Skeletal muscle satellite cell (primary cell): ENCODE results near the gene ALKBH8.
"Not testable (repeated sequence)": the region's sequence is repeated elsewhere in the genome, so short reads cannot be mapped to it uniquely, and the experiment has no call there.

Source experiments
- H3K27me3 ChIP-seq: 2 replicates; pipeline ENCODE4 v1.7.0; 2013; ENCODE audit warnings: low read length; ENCODE audit not compliant: control insufficient read depth, insufficient read depth
- H3K36me3 ChIP-seq: 2 replicates; pipeline ENCODE4 v1.7.0; 2013; ENCODE audit warnings: mild to moderate bottlenecking, control low read depth, low read length; ENCODE audit not compliant: insufficient read depth
- H3K4me1 ChIP-seq: 2 replicates; pipeline ENCODE4 v1.7.0; 2013; ENCODE audit warnings: low read length; ENCODE audit not compliant: control insufficient read depth, insufficient read depth
- H3K4me2 ChIP-seq: 2 replicates; pipeline ENCODE4 v1.7.0; 2013; ENCODE audit warnings: mild to moderate bottlenecking, low read length
- H3K4me3 ChIP-seq: 2 replicates; pipeline ENCODE4 v1.7.0; 2013; ENCODE audit warnings: low read length
- H3K9ac ChIP-seq: 2 replicates; pipeline ENCODE4 v1.7.0; 2013; ENCODE audit warnings: mild to moderate bottlenecking, low read depth, low read length, moderate library complexity
- H3K9me3 ChIP-seq: replicated peaks from 2 replicates; pipeline ENCODE4 v1.7.0; 2013; ENCODE audit warnings: mild to moderate bottlenecking, control low read depth, low read length

ALKBH8 gene

DNA sequence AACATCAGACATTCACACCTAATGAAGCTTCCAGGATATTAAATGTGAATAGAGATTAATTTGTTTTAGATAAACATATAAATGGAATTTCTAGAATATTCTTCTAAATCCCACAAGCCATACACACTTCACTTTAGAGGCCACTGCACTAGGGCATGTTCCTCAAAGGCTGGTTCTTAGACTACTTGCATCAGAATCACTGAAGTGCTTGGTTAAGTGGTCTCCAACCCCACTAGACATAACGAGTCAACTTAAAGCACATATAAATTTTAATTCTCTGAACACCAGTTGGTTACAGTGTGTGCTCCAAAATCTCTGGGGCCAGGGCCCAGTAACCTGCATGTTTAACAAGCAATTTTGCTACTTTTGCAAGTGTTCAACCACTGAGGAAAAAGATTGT is 7.9 kb upstream of the ALKBH8 start:
- H3K4me2 ChIP-seq = no peak overlapping the region
- no peaks in the 10 kb centered on the region for H3K27me3 ChIP-seq
- H3K4me3 ChIP-seq = no peak overlapping the region
- no peak overlapping the region for H3K9ac ChIP-seq
- H3K36me3 ChIP-seq = no peaks in the 10 kb centered on the region
- no peaks in the 10 kb centered on the region for H3K9me3 ChIP-seq
- H3K4me1 ChIP-seq = no peaks in the 10 kb centered on the region

DNA sequence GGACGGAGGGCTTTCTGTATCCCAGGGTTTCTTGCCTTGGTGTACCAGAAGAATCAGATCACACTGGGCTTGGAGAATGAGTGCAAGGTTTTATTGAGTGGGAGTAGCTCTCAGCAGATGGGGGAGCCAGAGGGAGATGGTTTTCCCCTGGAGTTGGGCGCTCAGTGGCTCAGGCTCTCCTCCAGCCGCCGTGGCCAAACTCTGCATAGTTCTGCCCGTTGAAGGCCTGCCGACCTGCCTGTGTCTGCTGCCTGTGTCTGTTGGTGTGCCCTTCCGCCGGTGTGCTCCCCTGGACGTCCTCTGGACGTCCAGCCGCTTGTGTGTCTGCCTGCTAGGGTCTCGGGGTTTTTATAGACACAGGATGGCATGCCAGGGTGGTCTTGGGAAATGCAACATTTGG is 4.5 kb upstream of the ALKBH8 start:
- peaks cover 7% of the 10 kb centered on the region for H3K4me1 ChIP-seq
- no peaks in the 10 kb centered on the region for H3K36me3 ChIP-seq
- H3K27me3 ChIP-seq = no peaks in the 10 kb centered on the region
- H3K9ac ChIP-seq = no peak overlapping the region
- H3K4me2 ChIP-seq = no peak overlapping the region
- H3K4me3 ChIP-seq = no peak overlapping the region
- no peaks in the 10 kb centered on the region for H3K9me3 ChIP-seq

DNA sequence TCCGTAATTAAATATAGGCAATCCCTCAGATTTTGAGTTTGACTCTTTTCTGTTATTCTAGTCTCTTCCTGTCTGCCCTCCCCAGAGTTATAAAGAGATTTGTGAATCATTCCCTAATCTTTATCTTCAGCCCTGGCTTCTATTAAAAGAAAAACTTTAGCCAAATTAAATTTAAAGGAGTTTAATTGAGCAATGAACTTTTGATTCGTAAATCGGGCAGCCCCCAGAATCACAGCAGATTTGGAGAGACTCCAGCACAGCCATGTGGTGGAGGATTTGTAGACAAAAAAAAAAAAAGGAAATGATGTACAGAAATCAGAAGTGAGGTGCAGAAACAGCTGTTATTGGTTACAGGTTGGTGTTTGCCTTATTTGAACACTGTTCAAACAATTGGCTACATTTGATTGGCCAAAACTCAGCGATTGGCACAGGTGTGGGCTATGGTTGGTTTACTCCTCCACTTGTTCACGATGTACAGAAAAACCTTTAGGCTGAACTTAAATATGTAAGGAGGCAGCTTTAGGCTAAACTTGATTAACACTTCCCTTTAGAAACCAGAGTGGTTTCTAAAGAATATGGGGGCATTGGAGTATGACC is 2.3 kb upstream of the ALKBH8 start:
- H3K4me3 ChIP-seq = no peak overlapping the region
- H3K4me1 ChIP-seq = peaks cover 27% of the 10 kb centered on the region
- no peaks in the 10 kb centered on the region for H3K27me3 ChIP-seq
- H3K9ac ChIP-seq = no peak overlapping the region
- no peaks in the 10 kb centered on the region for H3K36me3 ChIP-seq
- no peaks in the 10 kb centered on the region for H3K9me3 ChIP-seq
- no peak overlapping the region for H3K4me2 ChIP-seq

DNA sequence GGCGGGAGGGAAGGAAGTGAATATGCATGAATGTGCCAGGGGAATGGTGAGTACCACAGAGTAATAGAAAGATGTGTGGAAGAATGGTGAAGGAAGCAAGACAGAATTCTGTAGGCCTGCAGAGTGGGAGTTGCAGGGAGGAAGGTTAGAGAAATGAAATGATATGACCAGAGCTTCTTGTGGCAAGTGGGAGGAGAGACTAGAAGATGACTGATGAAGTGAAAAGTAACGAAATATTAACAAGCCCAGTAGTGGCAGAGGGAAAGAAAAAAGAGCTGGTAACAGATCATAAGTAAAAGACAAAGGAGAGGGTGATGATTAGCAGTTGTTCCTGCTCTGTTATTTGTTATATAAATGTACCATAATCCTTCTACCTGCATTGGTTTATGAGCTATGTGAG is 1.0 kb upstream of the ALKBH8 start:
- no peaks in the 10 kb centered on the region for H3K27me3 ChIP-seq
- H3K4me1 ChIP-seq = peaks cover 40% of the 10 kb centered on the region
- no peaks in the 10 kb centered on the region for H3K9me3 ChIP-seq
- H3K9ac ChIP-seq = no peak overlapping the region
- no peak overlapping the region for H3K4me2 ChIP-seq
- no peak overlapping the region for H3K4me3 ChIP-seq
- H3K36me3 ChIP-seq = no peaks in the 10 kb centered on the region

DNA sequence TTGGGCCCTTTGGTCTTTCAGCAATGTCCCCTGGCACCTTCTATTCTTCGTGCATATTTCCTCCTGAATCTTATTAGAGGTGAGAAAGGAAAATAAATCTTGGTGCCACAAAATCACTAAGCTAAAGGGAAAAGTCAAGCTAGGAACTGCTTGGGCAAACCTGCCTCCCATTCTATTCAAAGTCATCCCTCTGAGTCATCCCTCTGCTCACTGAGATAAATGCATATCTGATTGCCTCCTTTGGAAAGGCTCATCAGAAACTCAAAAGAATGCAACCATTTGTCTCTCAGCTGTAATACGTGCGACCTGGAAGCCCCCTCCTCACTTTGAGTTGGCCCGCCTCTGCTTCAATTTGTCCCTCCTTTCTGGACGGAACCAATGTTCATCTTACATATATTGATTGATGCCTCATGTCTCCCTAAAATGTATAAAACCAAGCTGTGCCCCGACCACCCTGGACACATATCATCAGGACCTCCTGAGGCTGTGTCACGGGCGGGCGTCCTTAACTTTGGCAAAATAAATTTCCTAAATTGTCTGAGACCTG is 493 bp upstream of the ALKBH8 start:
- not testable (repeated sequence) for H3K9me3 ChIP-seq, H3K36me3 ChIP-seq, H3K27me3 ChIP-seq
- Histone ChIP-seq H3K4me2 (peak overlapping the region; percentile 85), H3K4me3 (peak overlapping the region; percentile 97), H3K9ac (peak overlapping the region; percentile 87), H3K4me1 (peaks cover 45% of the 10 kb centered on the region)

DNA sequence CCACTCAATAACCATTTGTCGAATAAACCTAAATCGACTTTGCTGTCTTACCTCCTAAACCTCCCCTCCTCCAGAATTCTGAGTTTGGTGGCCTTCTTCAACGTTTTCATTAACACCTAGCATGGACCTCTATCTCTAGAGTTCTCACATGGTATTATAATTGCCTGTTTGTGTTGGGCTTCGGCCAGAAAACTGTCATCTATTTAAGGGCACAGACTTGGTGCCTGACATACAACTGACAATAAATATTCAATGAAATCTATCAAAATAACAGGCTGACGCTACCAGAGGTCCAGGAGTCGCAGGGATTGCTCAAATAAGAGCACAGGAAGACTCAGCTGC is 687 bp downstream of the ALKBH8 start:
- peak overlapping the region; percentile 85 for H3K4me2 ChIP-seq
- H3K9ac ChIP-seq = peak overlapping the region; percentile 87
- no peaks in the 10 kb centered on the region for H3K36me3 ChIP-seq
- peaks cover 47% of the 10 kb centered on the region for H3K4me1 ChIP-seq
- H3K27me3 ChIP-seq = no peaks in the 10 kb centered on the region
- H3K9me3 ChIP-seq = no peaks in the 10 kb centered on the region
- peak overlapping the region; percentile 97 for H3K4me3 ChIP-seq

DNA sequence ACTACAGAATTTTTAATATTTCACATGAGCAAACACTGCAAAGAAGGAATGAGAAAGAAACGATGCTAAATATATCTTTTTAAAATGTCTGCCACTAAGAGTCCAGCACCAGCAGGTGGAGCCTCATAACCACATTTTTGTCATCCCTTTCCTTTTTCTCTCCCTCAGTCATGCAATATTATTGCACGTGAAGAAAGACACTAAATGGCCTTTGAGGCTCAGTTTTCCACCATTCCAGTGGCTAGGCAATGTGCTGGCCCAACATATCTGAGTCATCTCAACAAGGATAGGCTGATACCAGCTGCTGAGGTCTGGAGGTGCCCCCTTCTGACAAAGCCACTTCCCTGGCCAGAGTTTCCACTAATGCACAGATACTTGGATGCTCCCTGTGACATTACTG is 1.8 kb downstream of the ALKBH8 start:
- Histone ChIP-seq H3K27me3 (no peaks in the 10 kb centered on the region), H3K36me3 (no peaks in the 10 kb centered on the region), H3K4me2 (peak overlapping the region; percentile 85), H3K4me1 (peaks cover 47% of the 10 kb centered on the region), H3K4me3 (peak overlapping the region; percentile 41), H3K9ac (peak overlapping the region; percentile 62), H3K9me3 (no peaks in the 10 kb centered on the region)

DNA sequence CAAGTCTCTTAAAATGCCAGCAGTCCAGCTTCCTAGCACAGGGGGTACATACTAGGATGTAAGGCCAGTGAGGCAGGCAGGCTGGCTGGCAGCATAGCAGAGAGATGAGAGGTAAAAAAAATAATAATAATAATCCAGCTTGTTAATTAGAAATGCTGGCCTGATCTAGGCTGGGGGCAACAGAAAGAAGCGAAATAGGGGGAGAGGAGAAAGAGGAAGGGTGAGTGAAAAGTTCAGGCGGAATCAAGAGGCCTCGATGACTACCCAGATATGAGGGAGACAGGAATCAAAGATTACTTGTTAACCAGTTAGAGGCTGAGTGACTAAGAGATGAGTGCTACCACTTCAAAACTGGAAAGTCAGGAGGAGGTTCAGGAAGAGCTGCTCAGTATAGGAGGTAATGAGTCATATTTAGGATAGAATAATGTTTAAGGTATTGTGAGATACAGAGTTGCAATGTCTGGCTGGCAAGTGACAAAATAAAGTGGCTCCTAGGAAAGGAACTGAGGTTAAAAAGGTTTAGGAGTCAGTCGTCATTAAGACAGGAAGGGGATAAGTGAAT is 2.8 kb downstream of the ALKBH8 start:
- Histone ChIP-seq H3K9me3 (no peaks in the 10 kb centered on the region), H3K9ac (peak overlapping the region; percentile 62)

DNA sequence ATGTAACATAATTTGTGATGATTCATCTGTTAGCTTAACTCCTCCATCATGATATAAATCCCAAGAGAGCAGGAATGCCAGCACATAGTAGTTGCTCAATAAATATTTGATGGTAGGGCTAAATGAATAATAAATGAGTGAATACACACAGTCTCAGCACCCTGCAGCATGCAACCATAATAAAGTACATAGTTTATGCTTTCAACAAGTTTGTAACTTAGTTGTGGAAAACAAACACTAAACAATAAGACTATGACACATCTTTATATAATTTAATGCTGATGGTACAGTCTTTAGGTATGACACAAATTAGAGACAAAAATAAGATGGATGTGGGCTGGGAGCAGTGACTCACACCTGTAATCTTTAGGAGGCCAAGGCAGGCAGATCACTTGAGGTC is 3.8 kb downstream of the ALKBH8 start:
- H3K9ac ChIP-seq = no peak overlapping the region
- H3K36me3 ChIP-seq = no peaks in the 10 kb centered on the region
- H3K27me3 ChIP-seq = no peaks in the 10 kb centered on the region
- H3K9me3 ChIP-seq = no peaks in the 10 kb centered on the region
- no peak overlapping the region for H3K4me2 ChIP-seq
- H3K4me3 ChIP-seq = no peak overlapping the region
- peaks cover 47% of the 10 kb centered on the region for H3K4me1 ChIP-seq

More for the DNA sequence above, 2.8 kb downstream of the ALKBH8 start:
- Histone ChIP-seq H3K4me1 (peaks cover 47% of the 10 kb centered on the region), H3K4me2 (peak overlapping the region; percentile 85), H3K27me3 (no peaks in the 10 kb centered on the region), H3K36me3 (no peaks in the 10 kb centered on the region), H3K4me3 (no peak overlapping the region)

DNA sequence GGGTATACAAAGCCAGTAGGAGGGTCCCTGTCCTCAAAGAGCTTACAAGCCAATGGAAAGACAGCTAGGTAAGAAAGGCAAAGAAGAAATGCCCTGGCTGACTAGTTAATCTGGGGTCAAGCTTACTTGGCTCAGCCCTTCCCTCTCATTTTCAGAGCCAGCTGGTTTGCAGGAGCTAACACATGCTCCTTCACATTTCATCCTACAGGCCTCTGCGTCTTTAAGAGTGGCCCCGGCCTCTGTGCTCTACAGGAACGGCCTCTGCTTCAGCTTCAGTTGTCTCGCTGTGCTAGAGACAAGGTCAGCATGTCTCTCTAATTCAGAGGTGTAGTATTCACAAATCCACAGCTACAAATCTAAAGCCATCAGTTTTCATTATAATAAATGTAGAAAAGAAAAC is 15.2 kb downstream of the ALKBH8 start:
- Histone ChIP-seq H3K9me3 (no peaks in the 10 kb centered on the region), H3K36me3 (peaks cover 12% of the 10 kb centered on the region), H3K9ac (no peak overlapping the region), H3K4me1 (peaks cover 5% of the 10 kb centered on the region), H3K4me3 (no peak overlapping the region), H3K4me2 (no peak overlapping the region), H3K27me3 (no peaks in the 10 kb centered on the region)

DNA sequence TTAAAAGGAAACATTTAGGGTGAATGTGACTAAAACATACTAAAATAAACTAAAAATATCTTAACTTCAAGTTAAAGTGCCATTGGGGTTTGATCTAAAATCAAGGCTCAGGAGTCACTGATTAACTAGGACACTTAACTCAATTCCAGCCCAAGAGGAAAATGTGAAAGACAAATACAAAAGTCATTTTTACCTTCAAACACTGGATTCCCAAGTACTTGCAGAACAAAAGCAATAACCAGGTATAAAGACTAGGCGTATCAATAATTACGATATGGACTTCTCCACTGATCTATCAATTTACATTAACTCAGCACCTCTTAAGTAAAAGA is 15.6 kb downstream of the ALKBH8 start:
- Histone ChIP-seq H3K9ac (no peak overlapping the region), H3K4me1 (peaks cover 9% of the 10 kb centered on the region), H3K27me3 (no peaks in the 10 kb centered on the region), H3K4me3 (no peak overlapping the region), H3K36me3 (peaks cover 12% of the 10 kb centered on the region), H3K9me3 (no peaks in the 10 kb centered on the region), H3K4me2 (no peak overlapping the region)

DNA sequence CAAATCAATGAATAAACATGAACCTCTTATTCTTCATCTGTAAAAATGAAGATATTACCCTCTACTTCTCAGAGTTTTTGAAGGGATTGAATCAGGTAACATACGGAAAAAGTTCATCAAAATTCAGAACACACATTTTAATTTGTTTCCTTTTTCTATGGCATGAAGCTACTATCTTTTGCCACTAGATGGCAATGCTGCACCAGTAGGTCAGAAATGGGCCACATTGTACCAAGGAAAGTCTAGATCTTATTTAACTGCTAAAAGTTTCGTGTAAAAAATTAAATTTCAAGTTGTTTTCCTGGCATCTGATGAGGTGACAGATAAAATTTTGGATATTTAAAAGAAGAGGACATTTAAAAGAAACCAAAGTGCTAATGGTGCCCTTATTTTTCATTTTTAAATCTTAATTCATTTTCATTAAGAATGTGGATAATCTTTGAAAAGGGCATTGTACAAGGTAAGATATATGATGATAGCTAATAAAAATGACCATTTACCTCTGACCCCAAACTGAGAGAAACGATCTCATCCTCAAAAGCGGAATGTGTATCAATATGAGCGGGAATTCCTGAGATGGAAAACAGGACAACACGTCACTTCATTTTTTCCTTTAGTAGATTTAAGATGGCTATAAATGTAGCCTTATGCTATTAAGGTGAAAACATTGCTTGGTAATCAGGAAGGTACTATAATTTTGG is 16.1 kb downstream of the ALKBH8 start:
- Histone ChIP-seq H3K4me1 (peaks cover 14% of the 10 kb centered on the region), H3K4me3 (no peak overlapping the region)

More for the DNA sequence above, 16.1 kb downstream of the ALKBH8 start:
- no peaks in the 10 kb centered on the region for H3K27me3 ChIP-seq
- H3K36me3 ChIP-seq = peaks cover 12% of the 10 kb centered on the region
- H3K9ac ChIP-seq = no peak overlapping the region
- H3K9me3 ChIP-seq = no peaks in the 10 kb centered on the region
- H3K4me2 ChIP-seq = no peak overlapping the region
